Astrocyte (in vitro differentiated cells and primary cell): Measurements from ENCODE around the gene BUB1.
"Not testable (repeated sequence)": the region's sequence is repeated elsewhere in the genome, so short reads cannot be mapped to it uniquely, and the experiment has no call there.

Source experiments
- EZH2 ChIP-seq: IDR thresholded peaks from 2 replicates; pipeline ENCODE4 v1.6.1; 2012; ENCODE audit warnings: mild to moderate bottlenecking, low read length, inconsistent platforms; ENCODE audit not compliant: insufficient read depth
- TF ChIP-seq, protein P1 (sequence below): IDR thresholded peaks from 2 replicates; pipeline ENCODE4 v1.5.1; 2011; ENCODE audit warnings: low read depth, mild to moderate bottlenecking, inconsistent platforms, low read length, moderate library complexity; ENCODE audit not compliant: insufficient read depth

- TF ChIP-seq, protein P1, sequence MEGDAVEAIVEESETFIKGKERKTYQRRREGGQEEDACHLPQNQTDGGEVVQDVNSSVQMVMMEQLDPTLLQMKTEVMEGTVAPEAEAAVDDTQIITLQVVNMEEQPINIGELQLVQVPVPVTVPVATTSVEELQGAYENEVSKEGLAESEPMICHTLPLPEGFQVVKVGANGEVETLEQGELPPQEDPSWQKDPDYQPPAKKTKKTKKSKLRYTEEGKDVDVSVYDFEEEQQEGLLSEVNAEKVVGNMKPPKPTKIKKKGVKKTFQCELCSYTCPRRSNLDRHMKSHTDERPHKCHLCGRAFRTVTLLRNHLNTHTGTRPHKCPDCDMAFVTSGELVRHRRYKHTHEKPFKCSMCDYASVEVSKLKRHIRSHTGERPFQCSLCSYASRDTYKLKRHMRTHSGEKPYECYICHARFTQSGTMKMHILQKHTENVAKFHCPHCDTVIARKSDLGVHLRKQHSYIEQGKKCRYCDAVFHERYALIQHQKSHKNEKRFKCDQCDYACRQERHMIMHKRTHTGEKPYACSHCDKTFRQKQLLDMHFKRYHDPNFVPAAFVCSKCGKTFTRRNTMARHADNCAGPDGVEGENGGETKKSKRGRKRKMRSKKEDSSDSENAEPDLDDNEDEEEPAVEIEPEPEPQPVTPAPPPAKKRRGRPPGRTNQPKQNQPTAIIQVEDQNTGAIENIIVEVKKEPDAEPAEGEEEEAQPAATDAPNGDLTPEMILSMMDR = not testable (repeated sequence)
- TF ChIP-seq EZH2 = not testable (repeated sequence)
These were observed 67.1 kb downstream of the BUB1 start for GRCh38 chr2:110610613-110611250.
